Rectal smooth muscle tissue (tissue), 1 donor: Measurements from ENCODE around the gene EPB41L3.
"Not testable (repeated sequence)": the region's sequence is repeated elsewhere in the genome, so short reads cannot be mapped to it uniquely, and the experiment has no call there.

ENCODE experiments used
- H3K27ac ChIP-seq: one replicate; pipeline ENCODE4 v1.7.0; 2013; ENCODE audit warnings: low read depth, low read length, inconsistent platforms
- H3K27me3 ChIP-seq: one replicate; pipeline ENCODE4 v1.7.0; 2013; ENCODE audit warnings: low read length; ENCODE audit not compliant: control insufficient read depth, insufficient read depth
- H3K36me3 ChIP-seq: one replicate; pipeline ENCODE4 v1.7.0; 2013; ENCODE audit warnings: low read length; ENCODE audit not compliant: control insufficient read depth, insufficient read depth
- H3K4me1 ChIP-seq: one replicate; pipeline ENCODE4 v1.7.0; 2013; ENCODE audit warnings: low read length; ENCODE audit not compliant: control insufficient read depth, insufficient read depth
- H3K4me3 ChIP-seq: one replicate; pipeline ENCODE4 v1.7.0; 2013; ENCODE audit warnings: low read length
- H3K9ac ChIP-seq: one replicate; pipeline ENCODE4 v1.7.0; 2013; ENCODE audit warnings: low read length

The EPB41L3 gene

DNA sequence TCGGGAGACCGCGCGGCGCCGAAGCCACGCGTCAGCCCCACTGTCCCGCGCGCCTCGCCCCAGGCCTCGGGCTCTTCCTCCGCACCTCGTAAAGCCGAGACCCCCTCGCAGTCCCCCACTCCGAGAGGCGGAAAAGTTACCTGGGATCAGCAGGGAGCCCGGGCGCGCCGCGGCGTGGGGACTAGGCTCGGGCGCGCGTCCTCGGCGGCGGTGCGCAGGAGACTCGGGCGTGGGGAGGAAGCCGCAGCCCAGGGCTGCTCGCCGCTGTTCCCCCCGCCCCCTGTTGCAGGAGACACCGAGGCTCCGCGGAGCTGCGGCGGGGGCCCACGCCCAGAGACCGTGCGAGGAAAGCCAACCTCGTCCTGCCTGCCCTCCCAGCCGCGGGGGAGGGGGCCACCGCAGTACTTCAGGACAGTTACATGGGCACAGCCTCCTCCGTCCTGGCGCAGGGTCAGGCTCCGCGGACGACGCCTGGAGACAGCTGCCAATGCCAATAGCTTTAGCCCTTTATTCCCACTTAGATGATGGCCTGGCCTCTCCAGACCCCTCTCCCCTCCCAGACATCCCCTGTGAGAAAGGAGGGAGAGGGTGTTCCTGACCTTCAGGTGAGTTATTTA is at the start of gene EPB41L3:
EPB41L3 (minus strand) TSS at position 225 of the 617 bp plus-strand sequence. CDS start 54,814 bp downstream, outside the sequence.
- H3K9ac ChIP-seq = peak within 1 kb of the TSS; percentile 5
- H3K27me3 ChIP-seq = no peaks in the 10 kb centered on the region
- no peaks in the 10 kb centered on the region for H3K36me3 ChIP-seq
- peaks cover 2% of the 10 kb centered on the region for H3K4me1 ChIP-seq
- H3K4me3 ChIP-seq = peak within 1 kb of the TSS; percentile 61
- H3K27ac ChIP-seq = peak within 1 kb of the TSS; percentile 83

- Histone ChIP-seq H3K4me1 (no peaks in the 10 kb centered on the region), H3K27ac (no peak overlapping the region), H3K9ac (no peak overlapping the region)
These were observed 44.7 kb upstream of the EPB41L3 start for GRCh38 chr18:5588529-5588928.

GRCh38 chr18:5585653-5586052 is 41.9 kb upstream of the EPB41L3 start:
- H3K4me1 ChIP-seq = no peaks in the 10 kb centered on the region
- no peaks in the 10 kb centered on the region for H3K36me3 ChIP-seq
- no peak overlapping the region for H3K4me3 ChIP-seq
- no peak overlapping the region for H3K27ac ChIP-seq
- H3K9ac ChIP-seq = no peak overlapping the region
- no peaks in the 10 kb centered on the region for H3K27me3 ChIP-seq

More at GRCh38 chr18:5588529-5588928, 44.7 kb upstream of the EPB41L3 start:
- Histone ChIP-seq H3K36me3 (no peaks in the 10 kb centered on the region), H3K4me3 (no peak overlapping the region), H3K27me3 (no peaks in the 10 kb centered on the region)

DNA sequence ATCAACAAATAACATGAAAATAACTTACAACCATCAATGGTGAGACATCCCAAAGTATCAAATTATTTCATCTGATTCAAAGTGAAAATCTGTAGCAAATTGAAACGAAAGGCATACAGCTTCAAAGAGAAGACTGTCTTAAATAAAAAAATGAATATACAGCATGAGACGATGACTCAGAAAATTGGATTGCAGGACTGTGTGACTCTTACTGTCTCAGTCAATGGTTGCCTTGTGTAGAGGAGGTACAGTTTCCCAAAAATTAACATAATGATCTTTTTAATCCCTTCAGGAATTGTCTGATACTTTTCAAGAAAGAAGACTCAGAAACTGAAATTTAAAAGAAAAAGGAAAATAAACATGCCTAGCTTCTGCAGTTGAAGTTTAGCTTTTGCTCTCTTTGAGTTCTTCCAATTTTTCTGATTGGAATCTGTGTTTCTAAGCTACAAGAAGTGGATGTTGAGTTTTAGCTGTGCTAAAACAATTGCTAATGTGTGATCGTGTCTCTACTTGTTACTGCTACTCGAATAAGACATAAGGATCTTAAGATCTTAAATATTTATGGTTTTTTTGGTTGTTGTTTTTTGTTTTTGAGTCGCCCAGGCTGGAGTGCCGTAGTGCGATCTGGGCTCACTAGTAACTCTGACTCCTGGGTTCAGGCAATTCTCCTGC is 41.1 kb upstream of the EPB41L3 start:
- H3K9ac ChIP-seq = no peak overlapping the region
- H3K27ac ChIP-seq = no peak overlapping the region

DNA sequence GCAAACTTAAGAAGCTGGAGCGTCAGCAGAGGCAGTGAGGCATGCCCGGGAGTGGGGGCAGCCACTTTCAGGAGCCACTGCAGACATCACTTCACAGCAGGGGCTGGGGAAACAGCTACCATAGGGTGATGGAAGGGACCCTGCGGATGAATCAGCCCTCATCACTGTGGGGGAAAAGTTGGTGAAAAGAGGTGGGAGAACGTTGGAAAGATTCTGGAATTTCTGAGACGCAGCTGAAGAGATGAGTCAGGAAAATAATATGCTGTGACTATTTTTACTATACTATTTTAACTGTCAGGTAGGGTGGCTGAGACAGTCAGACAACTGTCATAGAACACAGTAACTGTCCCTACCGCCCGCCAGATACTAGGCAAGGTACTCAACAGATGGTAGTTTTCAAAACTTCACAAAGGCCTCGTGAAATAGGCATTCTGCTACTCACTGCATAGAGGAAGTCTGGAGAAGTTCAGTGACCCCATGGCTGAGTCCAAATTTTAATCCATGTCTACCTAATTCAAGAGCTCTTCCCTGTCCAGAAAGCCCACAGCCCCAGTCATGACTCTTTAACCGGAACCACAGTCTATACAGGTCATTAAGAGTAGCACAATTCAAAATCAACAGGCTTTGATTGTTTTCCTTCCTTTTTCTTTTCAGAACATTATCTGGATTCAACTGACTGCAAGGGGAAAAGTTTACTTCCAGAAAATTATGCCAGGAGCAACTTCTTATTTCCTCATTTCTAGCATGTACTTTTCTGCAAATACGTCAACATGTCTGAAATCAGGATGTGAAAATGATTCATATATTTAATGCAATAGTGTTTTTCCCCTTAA is 39.3 kb upstream of the EPB41L3 start:
- Histone ChIP-seq H3K36me3 (no peaks in the 10 kb centered on the region), H3K4me1 (no peaks in the 10 kb centered on the region), H3K27me3 (no peaks in the 10 kb centered on the region), H3K9ac (no peak overlapping the region), H3K4me3 (no peak overlapping the region), H3K27ac (no peak overlapping the region)

More for the DNA sequence above, 41.1 kb upstream of the EPB41L3 start:
- Histone ChIP-seq H3K4me3 (no peak overlapping the region), H3K4me1 (no peaks in the 10 kb centered on the region), H3K27me3 (no peaks in the 10 kb centered on the region), H3K36me3 (no peaks in the 10 kb centered on the region)

GRCh38 chr18:5582076-5582475 is 38.3 kb upstream of the EPB41L3 start:
- Histone ChIP-seq H3K27ac (no peak overlapping the region), H3K27me3 (no peaks in the 10 kb centered on the region), H3K4me3 (no peak overlapping the region), H3K36me3 (no peaks in the 10 kb centered on the region), H3K9ac (no peak overlapping the region), H3K4me1 (no peaks in the 10 kb centered on the region)

- H3K4me1 ChIP-seq = no peaks in the 10 kb centered on the region
- no peak overlapping the region for H3K4me3 ChIP-seq
- H3K36me3 ChIP-seq = no peaks in the 10 kb centered on the region
- H3K27me3 ChIP-seq = no peaks in the 10 kb centered on the region
- no peak overlapping the region for H3K9ac ChIP-seq
- no peak overlapping the region for H3K27ac ChIP-seq
These were observed 31.0 kb upstream of the EPB41L3 start for GRCh38 chr18:5574843-5575242.

GRCh38 chr18:5571666-5572065 is 27.9 kb upstream of the EPB41L3 start:
- Histone ChIP-seq H3K4me1 (no peaks in the 10 kb centered on the region), H3K9ac (no peak overlapping the region), H3K36me3 (no peaks in the 10 kb centered on the region), H3K27ac (no peak overlapping the region), H3K4me3 (no peak overlapping the region), H3K27me3 (no peaks in the 10 kb centered on the region)

- H3K4me1 ChIP-seq, H3K27ac ChIP-seq, H3K36me3 ChIP-seq: not testable (repeated sequence)
These were observed 26.8 kb upstream of the EPB41L3 start for GRCh38 chr18:5570613-5571012.

DNA sequence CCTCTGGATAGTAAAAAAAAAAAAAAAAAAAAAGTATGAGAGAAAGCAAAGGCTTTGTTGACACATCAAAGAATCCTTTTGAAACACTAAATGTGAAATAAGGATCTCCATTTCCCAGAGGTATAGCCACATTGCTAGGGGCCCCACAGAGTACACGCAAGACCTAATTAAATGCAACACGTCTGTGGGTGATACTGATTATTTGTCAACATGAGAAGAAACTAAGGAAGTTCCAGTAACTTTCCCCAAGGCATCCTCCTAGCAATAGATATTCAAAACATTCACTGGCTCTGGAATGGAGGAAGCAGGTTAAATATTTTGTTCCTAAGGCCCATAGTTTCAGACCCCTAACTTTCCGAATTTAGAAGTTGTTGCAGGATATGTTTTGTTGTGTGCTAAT is 24.6 kb upstream of the EPB41L3 start:
- no peak overlapping the region for H3K4me3 ChIP-seq
- H3K27me3 ChIP-seq = no peaks in the 10 kb centered on the region
- H3K36me3 ChIP-seq = no peaks in the 10 kb centered on the region
- no peak overlapping the region for H3K9ac ChIP-seq
- no peaks in the 10 kb centered on the region for H3K4me1 ChIP-seq
- no peak overlapping the region for H3K27ac ChIP-seq

More at GRCh38 chr18:5570613-5571012, 26.8 kb upstream of the EPB41L3 start:
- H3K9ac ChIP-seq, H3K27me3 ChIP-seq, H3K4me3 ChIP-seq: not testable (repeated sequence)

- no peak overlapping the region for H3K27ac ChIP-seq
- no peaks in the 10 kb centered on the region for H3K27me3 ChIP-seq
- no peak overlapping the region for H3K9ac ChIP-seq
- H3K4me1 ChIP-seq = no peaks in the 10 kb centered on the region
- H3K4me3 ChIP-seq = no peak overlapping the region
- H3K36me3 ChIP-seq = no peaks in the 10 kb centered on the region
These were observed 15.1 kb upstream of the EPB41L3 start for GRCh38 chr18:5558851-5559250.

GRCh38 chr18:5556310-5556974 is 12.6 kb upstream of the EPB41L3 start:
- Histone ChIP-seq H3K9ac (no peak overlapping the region), H3K4me1 (no peaks in the 10 kb centered on the region), H3K27ac (no peak overlapping the region), H3K27me3 (no peaks in the 10 kb centered on the region), H3K36me3 (no peaks in the 10 kb centered on the region), H3K4me3 (no peak overlapping the region)
